Stimulated activated CD8-positive, alpha-beta memory T cell treated with anti-CD3 and anti-CD28 coated beads, Interleukin-7, amount 100 ng/mL, for 24 hours (primary cell): ENCODE measurements around the gene SFT2D3.

Experiments
- DNase-seq: peaks from one replicate; pipeline ENCODE4 v3.0.0-alpha.2; 2020; ENCODE audit warnings: low read depth

The SFT2D3 gene

DNA sequence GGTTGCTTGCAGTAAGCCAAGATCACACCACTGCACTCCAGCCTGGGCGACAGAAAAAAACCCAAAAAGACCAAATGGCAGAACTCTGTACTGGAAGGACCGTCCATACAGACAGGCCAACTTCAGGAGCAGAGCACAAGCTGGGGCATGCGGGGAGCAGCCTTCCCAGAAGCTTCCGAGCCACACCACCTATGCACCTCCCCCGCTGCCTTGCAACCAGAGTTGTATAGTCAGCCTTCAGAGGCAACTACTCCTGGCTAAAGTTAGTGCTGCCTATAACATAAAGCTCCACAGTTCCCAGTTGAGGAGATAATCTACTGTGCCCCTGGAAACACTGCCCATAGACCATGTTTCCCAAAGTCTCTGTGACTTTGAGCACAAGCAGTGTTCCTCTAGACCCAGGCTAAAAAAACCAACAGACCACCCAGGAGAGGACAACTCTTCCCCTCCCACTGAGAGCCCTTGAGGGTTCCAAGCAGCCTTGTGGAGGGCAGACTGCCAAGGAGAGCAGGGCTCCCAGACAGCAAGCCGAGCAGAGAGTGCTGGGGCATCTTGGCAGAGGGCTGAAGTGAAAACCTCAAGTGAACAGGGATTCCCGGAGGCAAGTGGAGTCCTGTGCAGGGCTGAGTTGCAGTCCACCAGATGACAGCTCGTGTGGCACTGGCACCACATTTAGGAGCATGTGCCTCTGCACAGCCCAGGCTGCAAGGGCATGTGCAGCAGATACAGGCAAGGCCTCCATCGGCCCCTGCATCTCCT lies 6.8 kb downstream of the SFT2D3 start:
- DNase-seq, result no peak

DNA sequence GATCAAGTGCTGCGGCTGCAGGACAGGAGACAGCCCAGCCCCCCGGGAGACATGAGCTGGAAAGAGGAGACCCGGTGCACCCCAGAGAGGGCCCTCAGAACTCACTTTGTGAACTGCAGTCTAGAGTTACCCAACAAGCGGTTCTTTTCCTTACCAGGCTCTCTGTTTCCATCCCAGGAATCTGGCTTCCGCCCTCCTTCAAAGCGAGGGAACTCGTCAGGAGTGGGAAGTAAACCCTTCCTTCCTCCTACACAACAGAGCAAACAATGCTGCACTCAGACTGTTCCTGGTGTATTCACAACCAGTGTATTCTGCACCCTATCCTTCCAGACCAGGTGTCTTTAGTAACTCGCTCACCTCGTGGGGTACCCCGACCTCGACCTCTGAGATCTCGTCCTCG lies 8.0 kb downstream of the SFT2D3 start:
- no peak for DNase-seq

- DNase-seq, result no peak
These were observed 11.7 kb downstream of the SFT2D3 start for GRCh38 chr2:127712999-127713398.

GRCh38 chr2:127713562-127713961 lies 12.3 kb downstream of the SFT2D3 start:
- DNase-seq, result no peak

- DNase-seq, result no peak
These were observed 14.6 kb downstream of the SFT2D3 start for GRCh38 chr2:127715778-127716449.

GRCh38 chr2:127718271-127718670 lies 17.0 kb downstream of the SFT2D3 start:
- DNase-seq, result no peak

DNA sequence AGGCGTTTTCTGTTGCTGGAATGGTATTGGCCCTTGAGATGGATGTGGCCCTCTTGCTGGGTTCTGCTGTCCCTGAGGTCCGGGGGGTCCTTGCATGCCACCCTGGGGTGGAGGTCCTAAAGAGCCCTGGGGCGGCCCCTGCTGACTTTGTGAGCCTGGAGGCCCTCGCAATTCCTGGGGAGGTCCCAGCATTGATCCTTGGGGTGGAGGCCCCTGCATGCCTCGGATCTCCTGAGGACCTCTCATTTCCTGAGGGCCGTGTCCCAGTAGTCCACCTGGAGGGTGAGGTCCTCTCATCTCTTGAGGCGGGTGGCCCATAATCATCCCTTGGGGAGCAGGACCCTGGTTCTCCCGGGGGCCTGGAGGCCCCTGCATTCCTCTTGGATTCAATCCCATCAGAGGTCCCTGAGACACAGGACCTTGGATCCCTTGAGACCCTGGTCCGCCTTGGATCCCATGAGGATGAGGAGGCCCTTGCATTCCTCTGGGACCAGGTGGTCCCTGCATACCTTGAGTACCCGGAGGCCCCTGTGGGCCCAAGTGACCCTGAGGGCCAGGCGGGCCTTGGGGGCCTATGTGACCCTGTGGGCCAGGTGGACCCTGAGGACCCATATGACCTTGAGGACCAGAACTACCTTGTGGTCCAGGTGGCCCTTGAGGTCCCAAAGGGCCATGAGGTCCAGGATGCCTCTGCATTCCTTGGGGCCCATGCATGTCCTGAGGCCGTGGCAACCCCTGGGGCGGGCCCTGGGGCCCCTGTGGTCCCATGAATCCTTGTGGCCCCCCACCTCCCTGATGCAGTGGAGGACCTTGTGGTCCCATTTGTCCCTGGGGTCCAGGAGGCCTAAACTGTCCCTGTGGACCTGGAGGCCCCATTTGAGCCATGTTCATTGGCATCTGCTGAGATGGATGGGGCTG lies 18.3 kb downstream of the SFT2D3 start:
- DNase-seq, result no peak

DNA sequence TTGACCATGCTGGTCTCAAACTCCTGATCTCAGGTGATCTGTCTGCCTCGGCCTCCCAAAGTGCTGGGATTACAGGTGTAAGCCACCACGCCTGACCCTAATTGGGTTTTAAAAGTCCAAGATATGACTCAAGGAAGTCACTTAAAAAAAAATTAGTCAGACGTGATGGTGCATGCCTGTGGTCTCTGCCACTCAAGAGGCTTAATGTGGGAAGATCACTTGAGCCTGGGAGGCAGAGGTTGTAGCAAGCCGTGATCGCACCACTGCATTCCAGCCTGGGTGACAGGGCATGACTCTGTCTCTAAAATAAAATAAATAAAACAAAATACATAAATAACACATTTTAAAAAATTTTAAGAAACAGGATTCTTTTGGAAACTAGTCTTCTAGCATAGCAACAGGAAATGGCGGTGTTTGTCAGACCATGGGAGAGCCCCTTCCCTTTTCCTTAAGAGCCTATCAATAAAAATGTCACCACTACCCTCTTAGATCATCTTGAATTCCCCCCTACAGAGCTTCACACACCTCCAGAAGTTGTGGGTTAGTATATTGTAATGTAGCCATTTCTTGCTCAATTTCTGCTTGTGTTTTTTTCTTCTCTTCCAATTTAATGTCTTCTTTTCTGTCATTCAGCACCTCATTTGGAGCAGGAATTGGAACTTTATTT lies 20.1 kb downstream of the SFT2D3 start:
- DNase-seq, result no peak

- no peak for DNase-seq
These were observed 20.7 kb downstream of the SFT2D3 start for GRCh38 chr2:127721978-127722355.

- no peak for DNase-seq
These were observed 21.5 kb downstream of the SFT2D3 start for GRCh38 chr2:127722807-127723206.

DNA sequence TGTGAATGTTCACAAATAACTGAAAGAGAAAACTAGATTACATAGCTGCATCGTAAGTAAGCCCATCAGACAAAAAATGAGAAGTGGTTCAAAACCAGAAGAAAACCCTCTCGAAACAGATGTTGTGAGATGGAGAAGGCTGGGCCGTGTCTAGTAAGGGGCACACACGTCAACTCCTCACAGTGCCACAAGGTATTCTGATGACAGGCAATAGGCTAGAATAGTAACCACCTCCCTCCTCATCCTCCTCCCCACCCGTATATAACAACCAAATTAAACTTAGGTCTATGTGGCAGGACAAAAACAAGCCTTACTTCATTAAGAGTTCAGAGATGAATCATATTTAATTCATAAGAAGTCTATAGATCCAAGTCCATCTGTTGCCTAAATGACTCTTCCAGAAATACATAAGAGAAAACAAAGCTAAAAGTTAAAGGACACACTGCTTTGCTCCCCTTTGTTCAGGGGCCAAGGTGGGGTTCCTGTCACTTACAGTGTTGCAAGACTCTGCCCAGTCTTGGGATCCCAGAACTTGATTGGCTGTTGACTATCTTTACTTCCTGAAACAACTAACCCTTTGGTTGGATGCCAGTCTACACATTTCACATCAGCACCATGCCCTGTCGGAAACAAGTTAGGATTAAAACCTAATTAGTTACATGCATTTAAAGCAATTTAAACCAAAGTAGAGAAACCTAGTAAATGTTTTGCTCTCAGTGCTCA lies 25.0 kb downstream of the SFT2D3 start:
- DNase-seq, result no peak

DNA sequence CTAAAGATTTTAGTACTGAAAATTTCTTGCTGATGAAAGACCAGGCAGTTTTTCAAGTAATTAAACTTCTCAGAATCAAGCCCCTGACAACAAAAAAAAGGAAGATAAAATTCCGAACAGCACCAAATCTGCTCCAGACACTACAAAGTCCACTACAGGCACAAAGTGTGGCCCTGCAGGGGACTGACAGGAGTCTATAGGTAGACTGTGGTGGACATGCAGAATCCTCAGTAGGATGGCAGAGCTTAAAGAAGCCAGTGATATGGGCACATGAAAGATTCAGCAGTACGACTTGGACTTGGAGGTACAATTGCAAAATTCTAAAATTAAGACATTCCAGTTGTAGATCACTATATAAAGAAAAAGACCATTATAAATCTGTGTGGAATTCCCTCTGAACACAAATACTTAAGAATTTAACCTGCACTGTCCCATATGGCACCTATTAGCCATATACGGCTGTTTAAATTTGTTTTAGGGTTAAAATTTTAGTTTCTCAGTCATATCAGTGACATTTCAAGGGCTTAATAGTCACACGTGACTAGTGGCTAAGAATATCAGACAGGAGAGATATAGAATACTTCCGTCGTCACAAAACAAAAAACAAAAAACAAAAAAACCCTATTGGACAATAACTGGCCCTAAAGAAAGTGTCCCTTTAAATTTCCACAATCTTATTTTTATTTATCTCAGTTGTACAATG lies 32.0 kb downstream of the SFT2D3 start:
- no peak for DNase-seq

DNA sequence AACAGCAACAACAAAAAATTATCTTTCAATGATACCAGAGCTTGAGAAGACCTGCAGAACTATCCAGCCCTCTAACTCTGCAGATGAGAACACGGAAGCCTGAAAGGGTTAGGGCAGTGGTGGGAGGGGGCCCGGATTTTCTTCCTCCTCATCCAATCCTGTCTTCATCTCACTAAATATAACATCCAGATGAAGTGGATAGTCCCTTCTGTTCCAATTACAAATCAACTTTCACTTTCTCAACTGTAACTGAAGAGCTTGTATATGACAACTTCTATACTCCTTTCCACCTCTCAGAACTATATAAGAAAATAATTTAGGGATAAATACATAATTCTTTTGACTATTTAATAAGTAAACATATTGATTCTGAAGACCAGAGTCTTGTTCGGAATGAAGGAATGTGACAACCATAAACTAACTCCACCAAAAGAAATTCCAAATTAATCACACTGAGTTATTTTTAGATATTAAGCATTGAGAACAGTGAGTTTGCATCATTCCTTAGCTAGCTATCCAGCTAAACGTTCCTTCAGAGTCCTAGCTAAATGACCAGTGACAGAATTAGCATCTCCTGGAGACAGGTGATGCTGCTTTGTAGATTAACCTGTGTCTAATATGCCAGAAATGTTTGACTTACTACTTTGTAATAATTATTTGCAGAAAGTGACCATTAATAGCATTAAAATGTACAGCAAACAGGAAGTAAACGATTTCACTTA lies 32.7 kb downstream of the SFT2D3 start:
- no peak for DNase-seq

- no peak for DNase-seq
These were observed 33.7 kb downstream of the SFT2D3 start for GRCh38 chr2:127735044-127735443.

DNA sequence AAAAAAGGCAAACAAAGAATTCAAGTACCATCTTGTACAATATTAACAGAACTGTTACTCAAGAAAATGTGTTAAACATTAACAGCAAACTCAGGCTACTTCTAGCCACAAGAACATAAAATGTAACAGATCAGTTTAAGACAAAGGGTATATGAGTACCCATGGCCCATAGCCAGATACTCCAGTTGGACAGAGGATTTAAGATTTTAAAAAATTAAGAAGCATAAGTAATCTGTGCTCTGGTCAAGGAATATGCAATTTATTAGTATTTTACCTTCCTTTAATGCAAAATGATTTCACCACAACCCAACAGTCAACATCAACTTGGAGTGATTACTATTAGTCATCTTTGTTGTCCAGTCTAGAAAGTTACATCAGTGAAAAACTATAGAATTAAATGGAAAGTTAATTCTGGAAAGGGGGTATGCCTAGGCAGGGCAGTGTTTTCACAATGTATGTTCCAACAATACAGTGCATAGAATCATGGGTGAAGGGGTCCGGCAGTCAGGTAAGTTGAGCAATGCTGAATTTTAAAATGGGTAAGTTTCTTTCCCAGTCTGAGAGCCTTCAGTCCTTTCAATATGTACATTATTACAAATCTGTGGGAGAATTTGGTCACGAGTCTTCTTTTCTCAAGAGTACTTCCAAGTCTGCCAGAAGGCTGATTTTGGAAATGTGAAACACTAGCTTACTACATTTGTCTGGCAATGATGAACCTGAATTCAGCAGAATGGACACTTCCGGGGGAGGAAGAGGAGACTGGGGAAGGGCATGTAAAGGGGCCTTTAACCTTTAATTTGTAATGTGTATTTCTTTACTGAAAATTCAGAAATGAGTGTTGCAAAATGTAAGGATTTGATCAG lies 34.5 kb downstream of the SFT2D3 start:
- DNase-seq, result no peak

DNA sequence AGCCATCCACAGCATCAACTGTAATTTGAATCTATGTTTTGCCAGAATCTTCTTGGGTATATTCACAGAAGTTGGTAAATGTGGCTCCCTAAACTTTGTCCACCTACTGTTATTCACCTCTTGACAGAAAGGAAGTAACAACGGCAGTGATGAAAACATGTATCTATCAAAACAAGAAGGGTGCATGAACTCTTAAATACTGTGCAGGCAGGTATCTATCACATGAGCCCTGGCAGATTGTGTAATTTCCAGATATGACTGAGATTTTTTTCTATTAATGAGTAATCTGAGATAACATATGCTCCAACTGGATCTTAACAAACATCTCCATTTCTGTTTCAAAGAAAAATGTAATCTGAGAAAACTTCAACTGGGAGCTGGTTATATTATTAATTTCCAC lies 36.6 kb downstream of the SFT2D3 start:
- no peak for DNase-seq

GRCh38 chr2:127739800-127740199 lies 38.5 kb downstream of the SFT2D3 start:
- DNase-seq, result no peak

DNA sequence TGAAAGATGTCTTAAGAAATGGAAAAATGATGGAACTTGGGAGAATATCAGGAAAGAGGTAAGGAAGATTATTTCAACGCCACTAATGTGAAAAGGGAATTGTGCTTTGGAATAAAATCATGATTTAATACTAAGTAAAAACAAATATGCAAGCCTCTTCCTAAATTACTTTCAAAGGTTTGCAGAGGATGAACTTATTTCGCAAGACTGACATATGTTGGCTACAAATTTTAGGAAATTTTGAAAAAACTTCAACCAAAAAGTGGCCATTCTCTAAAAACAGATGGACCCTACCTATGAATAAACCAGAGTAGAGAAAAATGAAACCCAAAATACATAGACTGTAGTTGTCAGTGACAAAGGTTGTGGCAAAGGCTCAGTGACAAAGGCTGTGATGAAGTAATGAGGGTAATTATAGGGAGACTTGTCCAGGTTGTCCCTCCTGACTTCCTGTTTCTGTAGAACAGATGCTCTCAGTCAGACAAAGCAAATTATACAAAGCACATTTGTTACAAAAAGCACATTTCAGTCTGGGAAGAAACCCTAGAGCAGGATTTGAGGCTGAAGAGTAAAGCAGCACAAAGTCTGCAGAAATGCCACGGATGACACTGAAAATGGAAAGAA lies 39.5 kb downstream of the SFT2D3 start:
- DNase-seq, result no peak
